IPS DF 6.9 (cell line): Measurements from ENCODE around the gene ZNF224.

Source experiments
- DNase-seq: peaks from one replicate; pipeline ENCODE4 v3.0.0-alpha.2; 2013; ENCODE audit warnings: low read depth, low spot score
- H3K27ac ChIP-seq: one replicate; pipeline ENCODE4 v1.5.1; 2013; ENCODE audit warnings: low read length, control low read depth
- H3K27me3 ChIP-seq: 2 replicates; pipeline ENCODE4 v1.6.1; 2013; ENCODE audit warnings: mild to moderate bottlenecking, low read length; ENCODE audit not compliant: control insufficient read depth, insufficient read depth
- H3K36me3 ChIP-seq: 2 replicates; pipeline ENCODE4 v1.6.1; 2013; ENCODE audit warnings: low read length; ENCODE audit not compliant: control insufficient read depth, insufficient read depth
- H3K4me1 ChIP-seq: 2 replicates; pipeline ENCODE4 v1.6.1; 2013; ENCODE audit warnings: low read length; ENCODE audit not compliant: control insufficient read depth, insufficient read depth
- H3K4me3 ChIP-seq: 2 replicates; pipeline ENCODE4 v1.5.1; 2013; ENCODE audit warnings: mild to moderate bottlenecking, low read length
- H3K9me3 ChIP-seq: 2 replicates; pipeline ENCODE4 v1.6.1; 2013; ENCODE audit warnings: low read length, inconsistent platforms; ENCODE audit not compliant: control insufficient read depth, insufficient read depth
- WGBS: extraction: QIAGEN DNeasy Blood & Tissue Kit; methylation state at CpG from one replicate; pipeline ENCODE4 v1.1.7; 2013; ENCODE audit warnings: mixed read lengths, missing lambda C conversion rate; ENCODE audit not compliant: insufficient read length, insufficient coverage; 5-methylcytosine and 5-hydroxymethylcytosine counted together

ZNF224 gene

DNA sequence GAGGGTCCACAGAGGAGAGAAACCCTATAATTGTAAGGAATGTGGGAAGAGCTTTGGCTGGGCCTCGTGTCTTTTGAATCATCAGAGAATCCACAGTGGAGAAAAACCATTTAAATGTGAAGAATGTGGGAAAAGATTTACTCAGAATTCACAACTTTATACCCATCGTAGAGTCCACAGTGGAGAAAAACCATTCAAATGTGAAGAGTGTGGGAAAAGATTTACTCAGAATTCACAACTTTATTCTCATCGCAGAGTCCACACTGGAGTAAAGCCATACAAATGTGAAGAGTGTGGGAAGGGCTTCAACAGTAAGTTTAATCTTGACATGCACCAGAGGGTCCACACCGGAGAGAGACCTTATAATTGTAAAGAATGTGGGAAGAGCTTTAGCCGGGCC lies 37.8 kb downstream of the ZNF224 start:
- H3K27ac ChIP-seq: no peak overlapping the region
- H3K27me3 ChIP-seq: no peaks in the 10 kb centered on the region
- H3K4me1 ChIP-seq: no peaks in the 10 kb centered on the region
- no CpG with 5 or more reads among the region's 5 CpGs for WGBS
- H3K9me3 ChIP-seq: no peaks in the 10 kb centered on the region
- H3K36me3 ChIP-seq: no peaks in the 10 kb centered on the region; the same call in 1 of the 2 replicates
- DNase-seq: no peak
- H3K4me3 ChIP-seq: no peak overlapping the region

DNA sequence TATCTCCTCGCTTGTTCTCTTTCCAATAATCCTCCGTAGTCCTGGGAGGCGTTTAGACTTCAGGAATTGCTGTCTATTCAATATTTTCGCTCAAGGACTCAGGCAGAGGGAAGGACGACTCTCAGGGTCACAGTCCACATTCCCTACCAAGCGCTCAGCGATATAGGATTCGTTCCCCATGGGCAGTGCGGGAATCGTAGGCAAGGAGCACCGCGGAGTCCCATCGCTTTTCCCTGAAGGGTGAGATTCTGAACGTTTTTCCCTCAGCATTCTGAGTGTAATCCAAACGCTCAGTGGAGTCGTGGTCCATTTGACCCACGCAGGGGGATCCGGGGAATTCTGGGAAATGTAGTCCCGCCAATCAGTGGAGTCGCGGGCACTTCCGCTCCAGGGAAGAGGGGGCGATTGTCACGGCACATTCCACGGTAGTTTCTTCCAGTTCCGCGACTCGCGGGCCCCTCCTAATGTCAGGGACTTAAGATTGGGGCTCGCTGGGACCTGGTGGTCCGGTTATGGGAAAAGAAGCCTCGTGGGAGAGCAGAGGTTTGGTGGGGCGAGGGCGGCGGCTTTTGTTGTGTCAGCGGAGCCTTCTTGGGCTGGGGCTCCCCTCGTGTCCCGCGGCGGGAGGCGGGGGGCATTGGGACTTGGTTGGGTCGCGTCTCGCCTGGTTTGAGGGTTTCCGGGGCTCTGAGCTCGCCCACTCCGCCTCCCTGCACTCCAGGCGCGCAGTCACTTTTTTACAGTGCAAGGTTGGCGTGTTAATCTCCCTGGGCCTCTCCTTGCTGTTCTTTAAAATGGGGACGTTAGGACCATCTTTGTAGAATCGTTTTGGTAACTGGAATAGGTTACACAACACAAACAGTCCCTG lies 47.3 kb downstream of the ZNF224 start, which contains the start of gene ZNF234:
Gene ZNF234, plus strand, starts transcription at position 364 of the 868 bp plus-strand sequence. CDS start 3,079 bp downstream, outside the sequence.
- Histone ChIP-seq H3K9me3 (no peaks in the 10 kb centered on the region), H3K27me3 (no peaks in the 10 kb centered on the region), H3K4me1 (no peaks in the 10 kb centered on the region), H3K4me3 (peak within 1 kb of the TSS; percentile 94), H3K36me3 (no peaks in the 10 kb centered on the region), H3K27ac (no peak within 1 kb of the TSS)
- DNase-seq: peak; percentile 25
- WGBS: no CpG with 5 or more reads among the region's 52 CpGs

- H3K27ac ChIP-seq: no peak overlapping the region
- no peaks in the 10 kb centered on the region for H3K27me3 ChIP-seq
- no peaks in the 10 kb centered on the region for H3K9me3 ChIP-seq
- WGBS: no CpG with 5 or more reads among the region's 13 CpGs
- no peaks in the 10 kb centered on the region for H3K4me1 ChIP-seq
- DNase-seq: no peak
- H3K36me3 ChIP-seq: no peaks in the 10 kb centered on the region
- H3K4me3 ChIP-seq: peak overlapping the region; percentile 94; the same call in 1 of the 2 replicates
Observed at GRCh38 chr19:44142059-44142433, 47.9 kb downstream of the ZNF224 start.

GRCh38 chr19:44149776-44150175 lies 55.6 kb downstream of the ZNF224 start:
- H3K4me3 ChIP-seq: no peak overlapping the region
- no peaks in the 10 kb centered on the region for H3K36me3 ChIP-seq
- no peaks in the 10 kb centered on the region for H3K9me3 ChIP-seq
- WGBS: no CpG with 5 or more reads among the region's 4 CpGs
- H3K27ac ChIP-seq: no peak overlapping the region
- no peaks in the 10 kb centered on the region for H3K27me3 ChIP-seq
- no peaks in the 10 kb centered on the region for H3K4me1 ChIP-seq
- DNase-seq: no peak

- Histone ChIP-seq H3K9me3 (peaks cover 3% of the 10 kb centered on the region; the same call in 1 of the 2 replicates), H3K27ac (no peak overlapping the region), H3K4me1 (no peaks in the 10 kb centered on the region), H3K36me3 (peaks cover 4% of the 10 kb centered on the region; the same call in 1 of the 2 replicates), H3K27me3 (no peaks in the 10 kb centered on the region), H3K4me3 (no peak overlapping the region)
- DNase-seq: no peak
- no CpG with 5 or more reads among the region's 5 CpGs for WGBS
Observed at GRCh38 chr19:44151491-44151890, 57.3 kb downstream of the ZNF224 start.

DNA sequence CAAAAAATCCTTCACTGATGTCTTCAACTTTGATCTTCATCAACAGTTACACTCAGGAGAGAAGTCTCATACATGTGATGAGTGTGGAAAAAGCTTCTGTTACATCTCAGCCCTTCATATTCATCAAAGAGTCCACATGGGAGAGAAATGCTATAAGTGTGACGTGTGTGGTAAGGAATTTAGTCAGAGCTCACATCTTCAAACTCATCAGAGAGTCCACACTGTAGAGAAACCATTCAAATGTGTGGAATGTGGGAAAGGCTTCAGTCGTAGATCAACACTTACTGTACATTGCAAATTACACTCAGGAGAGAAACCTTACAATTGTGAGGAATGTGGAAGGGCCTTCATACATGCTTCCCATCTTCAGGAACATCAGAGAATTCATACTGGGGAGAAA lies 62.3 kb downstream of the ZNF224 start:
- H3K4me3 ChIP-seq: no peak overlapping the region
- peaks cover 15% of the 10 kb centered on the region; the same call in 1 of the 2 replicates for H3K36me3 ChIP-seq
- H3K27me3 ChIP-seq: no peaks in the 10 kb centered on the region
- H3K9me3 ChIP-seq: peaks cover 5% of the 10 kb centered on the region; the same call in 1 of the 2 replicates
- no peak for DNase-seq
- H3K27ac ChIP-seq: no peak overlapping the region
- no peaks in the 10 kb centered on the region for H3K4me1 ChIP-seq
- WGBS: no CpG with 5 or more reads among the region's 2 CpGs
